ENCODE measurements around the gene THNSL1. TPM values are rescaled to one million over a fixed set of nuclear protein-coding genes. Genes with fewer than 3 reads are reported as not detected.

The THNSL1 gene
- total and polyA plus RNA-seq, 9 of the 15 experiments (the other 6 are each of a cell fraction or from before 2014, with no cell fraction given), result 4.5 to 8.6 (median 6.3) TPM

DNA sequence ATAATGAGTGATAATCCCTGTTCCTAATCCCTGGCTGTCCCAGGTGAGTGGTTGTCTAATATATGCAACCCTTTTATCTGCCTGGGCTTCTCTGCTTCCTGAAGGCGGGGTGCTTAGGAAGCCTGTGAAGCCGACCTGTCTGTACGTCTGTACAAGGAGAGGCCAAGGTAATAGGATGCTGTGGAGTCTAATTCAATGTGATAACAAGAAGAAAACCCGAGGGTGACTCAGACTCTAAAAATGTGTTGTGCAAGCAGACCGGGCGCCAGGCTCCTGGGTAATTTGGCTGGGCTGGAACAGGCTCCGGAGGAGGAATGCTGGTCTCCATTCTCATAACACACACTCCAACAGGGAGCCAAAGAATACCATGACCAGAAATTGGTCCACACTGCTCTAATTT, 43.6 kb downstream of the THNSL1 start (continued):
- TF ChIP-seq, protein P1, sequence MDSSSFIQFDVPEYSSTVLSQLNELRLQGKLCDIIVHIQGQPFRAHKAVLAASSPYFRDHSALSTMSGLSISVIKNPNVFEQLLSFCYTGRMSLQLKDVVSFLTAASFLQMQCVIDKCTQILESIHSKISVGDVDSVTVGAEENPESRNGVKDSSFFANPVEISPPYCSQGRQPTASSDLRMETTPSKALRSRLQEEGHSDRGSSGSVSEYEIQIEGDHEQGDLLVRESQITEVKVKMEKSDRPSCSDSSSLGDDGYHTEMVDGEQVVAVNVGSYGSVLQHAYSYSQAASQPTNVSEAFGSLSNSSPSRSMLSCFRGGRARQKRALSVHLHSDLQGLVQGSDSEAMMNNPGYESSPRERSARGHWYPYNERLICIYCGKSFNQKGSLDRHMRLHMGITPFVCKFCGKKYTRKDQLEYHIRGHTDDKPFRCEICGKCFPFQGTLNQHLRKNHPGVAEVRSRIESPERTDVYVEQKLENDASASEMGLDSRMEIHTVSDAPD (CRISPR knock-in tag; IDR thresholded peaks at IDR 0.05), result no peak
- TF ChIP-seq DMBX1 (CRISPR knock-in tag; IDR thresholded peaks at IDR 0.05; ENCODE audit: borderline replicate concordance), result 0 out of 2 replicates have a peak, but pooled peaks have one; percentile 18
- no peak for TF ChIP-seq ZNF263 (CRISPR knock-in tag; IDR thresholded peaks at IDR 0.05; ENCODE audit: borderline replicate concordance)
- TF ChIP-seq MEF2A (IDR thresholded peaks at IDR 0.05; ENCODE audit: control insufficient read depth, low read depth, low read length), result 0 out of 2 replicates have a peak, but pooled peaks have one; percentile 18
- no peak for TF ChIP-seq ARID2 (IDR thresholded peaks at IDR 0.05)
- TF ChIP-seq ZNF780A (CRISPR knock-in tag; IDR thresholded peaks at IDR 0.05), result no peak
- TF ChIP-seq ZNF253 (CRISPR knock-in tag; conservative IDR thresholded peaks at IDR 0.05), result no peak
- TF ChIP-seq SREBF1 (IDR thresholded peaks at IDR 0.05; ENCODE audit: borderline replicate concordance, low read depth, low read length), result no peak
- TF ChIP-seq, protein P2, sequence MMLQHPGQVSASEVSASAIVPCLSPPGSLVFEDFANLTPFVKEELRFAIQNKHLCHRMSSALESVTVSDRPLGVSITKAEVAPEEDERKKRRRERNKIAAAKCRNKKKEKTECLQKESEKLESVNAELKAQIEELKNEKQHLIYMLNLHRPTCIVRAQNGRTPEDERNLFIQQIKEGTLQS (IDR thresholded peaks at IDR 0.05), result peak; percentile 93
- TF ChIP-seq, protein P2 (CRISPR knock-in tag; conservative IDR thresholded peaks at IDR 0.05), result peak; percentile 43; the same call in 1 of the 2 replicates
- no peak for TF ChIP-seq THRB (CRISPR knock-in tag; conservative IDR thresholded peaks at IDR 0.05)
- TF ChIP-seq ZNF280A (IDR thresholded peaks at IDR 0.05; ENCODE audit: low read depth, partially characterized antibody), result no peak
- no peak for TF ChIP-seq NFIX (CRISPR knock-in tag; IDR thresholded peaks at IDR 0.05; ENCODE audit: low read depth)
- TF ChIP-seq MTF1 (CRISPR knock-in tag; IDR thresholded peaks at IDR 0.05; ENCODE audit: borderline replicate concordance), result no peak
- TF ChIP-seq, protein P3, sequence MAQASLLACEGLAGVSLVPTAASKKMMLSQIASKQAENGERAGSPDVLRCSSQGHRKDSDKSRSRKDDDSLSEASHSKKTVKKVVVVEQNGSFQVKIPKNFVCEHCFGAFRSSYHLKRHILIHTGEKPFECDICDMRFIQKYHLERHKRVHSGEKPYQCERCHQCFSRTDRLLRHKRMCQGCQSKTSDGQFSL (CRISPR knock-in tag; IDR thresholded peaks at IDR 0.05), result no peak
- TF ChIP-seq, protein P3 (tag; IDR thresholded peaks at IDR 0.05), result no peak
- TF ChIP-seq, protein P4, sequence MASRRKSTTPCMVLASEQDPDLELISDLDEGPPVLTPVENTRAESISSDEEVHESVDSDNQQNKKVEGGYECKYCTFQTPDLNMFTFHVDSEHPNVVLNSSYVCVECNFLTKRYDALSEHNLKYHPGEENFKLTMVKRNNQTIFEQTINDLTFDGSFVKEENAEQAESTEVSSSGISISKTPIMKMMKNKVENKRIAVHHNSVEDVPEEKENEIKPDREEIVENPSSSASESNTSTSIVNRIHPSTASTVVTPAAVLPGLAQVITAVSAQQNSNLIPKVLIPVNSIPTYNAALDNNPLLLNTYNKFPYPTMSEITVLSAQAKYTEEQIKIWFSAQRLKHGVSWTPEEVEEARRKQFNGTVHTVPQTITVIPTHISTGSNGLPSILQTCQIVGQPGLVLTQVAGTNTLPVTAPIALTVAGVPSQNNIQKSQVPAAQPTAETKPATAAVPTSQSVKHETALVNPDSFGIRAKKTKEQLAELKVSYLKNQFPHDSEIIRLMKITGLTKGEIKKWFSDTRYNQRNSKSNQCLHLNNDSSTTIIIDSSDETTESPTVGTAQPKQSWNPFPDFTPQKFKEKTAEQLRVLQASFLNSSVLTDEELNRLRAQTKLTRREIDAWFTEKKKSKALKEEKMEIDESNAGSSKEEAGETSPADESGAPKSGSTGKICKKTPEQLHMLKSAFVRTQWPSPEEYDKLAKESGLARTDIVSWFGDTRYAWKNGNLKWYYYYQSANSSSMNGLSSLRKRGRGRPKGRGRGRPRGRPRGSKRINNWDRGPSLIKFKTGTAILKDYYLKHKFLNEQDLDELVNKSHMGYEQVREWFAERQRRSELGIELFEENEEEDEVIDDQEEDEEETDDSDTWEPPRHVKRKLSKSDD (conservative IDR thresholded peaks at IDR 0.05; ENCODE audit: low read length), result no peak
- TF ChIP-seq ZNF133 (CRISPR knock-in tag; IDR thresholded peaks at IDR 0.05), result no peak
- no peak for TF ChIP-seq ZNF431 (CRISPR knock-in tag; IDR thresholded peaks at IDR 0.05)
- no peak for TF ChIP-seq NRF1 (conservative IDR thresholded peaks at IDR 0.05 in 1 of 2, IDR thresholded peaks at IDR 0.05 in 1 of 2)
